Chondrocyte (in vitro differentiated cells): ENCODE results near the gene ARFGEF3. TPM values are rescaled to one million over a fixed set of nuclear protein-coding genes. Genes with fewer than 3 reads are reported as not detected.

Experiments used
- DNase-seq: peaks from one replicate; pipeline ENCODE4 v3.0.0; 2021; ENCODE audit warnings: mixed read lengths, low spot score
- H3K27ac Mint-ChIP-seq: one replicate; pipeline ENCODE4 v1.8.0; 2021; ENCODE audit warnings: mild to moderate bottlenecking, moderate library complexity, mixed read lengths; ENCODE audit not compliant: unreplicated experiment
- H3K27me3 Mint-ChIP-seq: 2 replicates; pipeline ENCODE4 v1.8.0; 2021; ENCODE audit warnings: low read depth, mixed read lengths
- H3K36me3 Mint-ChIP-seq: 2 replicates; pipeline ENCODE4 v1.8.0; 2021; ENCODE audit warnings: low read depth, mixed read lengths
- H3K4me1 Mint-ChIP-seq: 2 replicates; pipeline ENCODE4 v1.8.0; 2021; ENCODE audit warnings: low read depth, mild to moderate bottlenecking, mixed read lengths
- H3K4me3 Mint-ChIP-seq: one replicate; pipeline ENCODE4 v1.8.0; 2021; ENCODE audit warnings: mild to moderate bottlenecking, moderate library complexity, mixed read lengths; ENCODE audit not compliant: unreplicated experiment
- H3K9me3 Mint-ChIP-seq: 2 replicates; pipeline ENCODE4 v1.8.0; 2021; ENCODE audit warnings: low read depth, mixed read lengths
- total RNA-seq: library from RNA; stranded (reverse); gene quantifications from 3 replicates; pipeline ENCODE4 v1.2.1, GENCODE V29; 2021
- TF ChIP-seq, protein P1 (sequence below): fragments of 200-600 bp; sonication (generic); IDR thresholded peaks from 2 replicates; pipeline ENCODE4 v1.5.0; 2021; ENCODE audit warnings: antibody characterized with exemption, mild to moderate bottlenecking, moderate library complexity

ARFGEF3 gene
- total RNA-seq, 1 donor from 2014 or later: 2.7 TPM

DNA sequence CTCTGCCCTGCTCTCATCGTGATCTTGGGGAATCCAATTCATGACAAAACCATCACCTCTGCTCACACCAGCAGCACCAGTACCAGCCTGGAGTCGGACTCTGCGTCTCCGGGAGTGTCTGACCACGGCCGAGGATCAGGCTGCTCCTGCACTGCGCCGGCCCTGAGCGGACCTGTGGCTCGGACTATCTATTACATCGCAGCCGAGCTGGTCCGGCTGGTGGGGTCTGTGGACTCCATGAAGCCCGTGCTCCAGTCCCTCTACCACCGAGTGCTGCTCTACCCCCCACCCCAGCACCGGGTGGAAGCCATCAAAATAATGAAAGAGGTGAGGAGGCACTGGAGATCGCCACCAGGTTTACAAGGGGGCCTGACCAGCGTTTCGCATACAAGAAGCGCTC is 93.7 kb downstream of the ARFGEF3 start:
- TF ChIP-seq, protein P1, sequence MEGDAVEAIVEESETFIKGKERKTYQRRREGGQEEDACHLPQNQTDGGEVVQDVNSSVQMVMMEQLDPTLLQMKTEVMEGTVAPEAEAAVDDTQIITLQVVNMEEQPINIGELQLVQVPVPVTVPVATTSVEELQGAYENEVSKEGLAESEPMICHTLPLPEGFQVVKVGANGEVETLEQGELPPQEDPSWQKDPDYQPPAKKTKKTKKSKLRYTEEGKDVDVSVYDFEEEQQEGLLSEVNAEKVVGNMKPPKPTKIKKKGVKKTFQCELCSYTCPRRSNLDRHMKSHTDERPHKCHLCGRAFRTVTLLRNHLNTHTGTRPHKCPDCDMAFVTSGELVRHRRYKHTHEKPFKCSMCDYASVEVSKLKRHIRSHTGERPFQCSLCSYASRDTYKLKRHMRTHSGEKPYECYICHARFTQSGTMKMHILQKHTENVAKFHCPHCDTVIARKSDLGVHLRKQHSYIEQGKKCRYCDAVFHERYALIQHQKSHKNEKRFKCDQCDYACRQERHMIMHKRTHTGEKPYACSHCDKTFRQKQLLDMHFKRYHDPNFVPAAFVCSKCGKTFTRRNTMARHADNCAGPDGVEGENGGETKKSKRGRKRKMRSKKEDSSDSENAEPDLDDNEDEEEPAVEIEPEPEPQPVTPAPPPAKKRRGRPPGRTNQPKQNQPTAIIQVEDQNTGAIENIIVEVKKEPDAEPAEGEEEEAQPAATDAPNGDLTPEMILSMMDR: no peak
- Mint-ChIP-seq H3K36me3 (no peaks in the 10 kb centered on the region), H3K4me3 (no peak overlapping the region), H3K27ac (no peak overlapping the region), H3K27me3 (no peaks in the 10 kb centered on the region), H3K9me3 (no peaks in the 10 kb centered on the region), H3K4me1 (peaks cover 3% of the 10 kb centered on the region)
- no peak for DNase-seq

DNA sequence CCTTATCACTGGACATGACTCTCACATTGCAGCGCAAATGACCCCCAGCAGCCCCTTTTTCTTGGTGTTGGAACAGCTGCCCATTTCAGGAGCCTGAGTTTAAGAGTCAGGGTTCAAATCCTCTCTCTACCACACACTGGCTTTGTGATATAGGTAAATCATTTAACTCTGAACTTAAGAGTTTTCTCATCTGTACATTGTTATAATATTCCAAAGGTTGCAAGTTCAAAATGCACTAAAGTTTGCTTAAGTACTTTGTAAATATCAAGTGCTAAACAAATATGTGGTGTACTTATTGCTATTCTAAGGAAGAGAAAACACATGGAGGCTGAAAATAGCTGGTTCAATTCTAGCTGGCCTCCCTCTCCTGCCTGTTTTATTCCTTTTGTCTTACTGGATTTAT is 95.9 kb downstream of the ARFGEF3 start:
- no peaks in the 10 kb centered on the region for H3K4me1 Mint-ChIP-seq

DNA sequence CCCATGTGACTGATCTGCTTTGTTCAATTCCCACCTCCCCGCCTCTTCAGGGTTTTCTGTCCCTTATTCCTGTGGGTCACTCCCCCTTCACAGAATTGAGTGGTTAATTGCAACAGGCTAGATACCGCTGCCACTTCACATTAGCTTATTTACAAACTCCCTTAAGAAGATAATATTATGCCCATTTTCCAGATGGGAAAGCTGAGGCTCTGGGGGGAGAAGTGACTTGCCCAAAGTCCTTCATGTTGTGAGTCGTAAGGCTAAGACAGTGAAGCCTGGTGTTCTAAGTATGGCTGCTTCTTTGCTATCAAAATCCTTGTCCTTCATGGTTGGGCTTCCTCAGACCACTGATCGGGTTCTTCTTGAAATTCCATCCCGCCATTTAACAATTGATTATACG is 96.5 kb downstream of the ARFGEF3 start:
- H3K27ac Mint-ChIP-seq: no peak overlapping the region
- DNase-seq: no peak
- H3K4me1 Mint-ChIP-seq: no peaks in the 10 kb centered on the region
- H3K9me3 Mint-ChIP-seq: no peaks in the 10 kb centered on the region
- H3K36me3 Mint-ChIP-seq: peaks cover 4% of the 10 kb centered on the region
- H3K27me3 Mint-ChIP-seq: no peaks in the 10 kb centered on the region
- TF ChIP-seq, protein P1: no peak
- H3K4me3 Mint-ChIP-seq: no peak overlapping the region

More for the DNA sequence above, 95.9 kb downstream of the ARFGEF3 start:
- TF ChIP-seq, protein P1: no peak
- H3K4me3 Mint-ChIP-seq: no peak overlapping the region
- peaks cover under 1% of the 10 kb centered on the region for H3K36me3 Mint-ChIP-seq
- H3K27ac Mint-ChIP-seq: no peak overlapping the region
- H3K9me3 Mint-ChIP-seq: no peaks in the 10 kb centered on the region
- DNase-seq: no peak
- no peaks in the 10 kb centered on the region for H3K27me3 Mint-ChIP-seq

DNA sequence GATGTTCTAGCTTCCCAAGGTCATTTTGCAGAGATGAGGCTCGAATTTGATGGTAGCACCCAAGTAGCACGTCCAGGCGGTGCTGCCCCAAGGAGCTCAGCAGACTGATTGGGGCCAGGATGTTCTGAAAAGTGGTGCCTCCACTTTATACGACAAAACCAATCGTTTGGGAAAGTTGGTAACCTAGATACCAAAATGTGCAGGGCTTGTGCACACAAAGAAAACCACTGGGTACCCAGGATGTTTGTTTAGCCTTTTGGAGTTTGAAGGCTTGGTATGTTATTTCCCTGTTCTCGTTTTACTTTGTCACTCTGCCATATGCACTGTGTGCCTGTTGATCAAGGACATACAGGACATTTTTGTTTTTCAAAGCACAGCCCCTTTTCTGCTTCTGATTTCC is 97.3 kb downstream of the ARFGEF3 start:
- no peak overlapping the region for H3K27ac Mint-ChIP-seq
- H3K4me3 Mint-ChIP-seq: no peak overlapping the region
- H3K4me1 Mint-ChIP-seq: no peaks in the 10 kb centered on the region
- DNase-seq: no peak
- TF ChIP-seq, protein P1: no peak
- peaks cover 4% of the 10 kb centered on the region for H3K36me3 Mint-ChIP-seq
- H3K27me3 Mint-ChIP-seq: no peaks in the 10 kb centered on the region
- H3K9me3 Mint-ChIP-seq: no peaks in the 10 kb centered on the region

DNA sequence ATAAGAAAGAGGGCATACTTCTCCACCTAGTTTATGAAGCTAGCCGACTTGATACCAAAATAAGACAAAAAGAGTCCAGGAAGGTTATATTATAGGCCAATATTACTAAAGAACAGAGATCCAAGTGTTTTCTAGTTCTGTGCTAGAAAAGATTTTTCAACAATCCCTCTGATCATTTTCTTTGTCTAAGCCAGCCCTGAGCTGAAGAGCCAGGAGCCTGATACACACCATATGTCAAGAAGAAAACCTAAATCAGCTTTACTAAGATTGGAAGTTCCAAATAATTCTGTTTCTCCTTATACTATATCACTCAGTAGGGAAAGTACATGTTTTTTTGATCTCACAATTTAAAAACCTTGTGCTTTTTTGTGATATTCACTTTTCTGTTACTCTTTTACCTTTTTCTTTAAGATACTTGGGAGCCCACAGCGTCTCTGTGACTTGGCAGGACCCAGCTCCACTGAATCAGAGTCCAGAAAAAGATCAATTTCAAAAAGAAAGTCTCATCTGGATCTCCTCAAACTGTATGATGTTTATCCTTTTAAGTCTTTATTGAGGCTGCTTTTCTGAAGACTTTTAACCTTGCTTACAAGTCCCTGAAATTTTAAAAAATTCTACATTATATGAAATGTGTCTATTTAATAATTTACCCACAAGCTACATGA is 99.5 kb downstream of the ARFGEF3 start:
- Mint-ChIP-seq H3K27ac (no peak overlapping the region), H3K36me3 (peaks cover 4% of the 10 kb centered on the region)

More for the DNA sequence above, 99.5 kb downstream of the ARFGEF3 start:
- no peak for DNase-seq
- TF ChIP-seq, protein P1: no peak
- H3K4me3 Mint-ChIP-seq: no peak overlapping the region
- no peaks in the 10 kb centered on the region for H3K9me3 Mint-ChIP-seq
- no peaks in the 10 kb centered on the region for H3K27me3 Mint-ChIP-seq
- H3K4me1 Mint-ChIP-seq: no peaks in the 10 kb centered on the region
